HG03175 (cell line): Measurements from ENCODE around the gene LMNA.
"Not testable (repeated sequence)": the region's sequence is repeated elsewhere in the genome, so short reads cannot be mapped to it uniquely, and the experiment has no call there.

Source experiments
- ATAC-seq: cut with Tn5 transposase; IDR thresholded peaks from one replicate; pipeline ENCODE4 v1.9.1; 2021; ENCODE audit warnings: mild to moderate bottlenecking, moderate library complexity; ENCODE audit not compliant: unreplicated experiment

The LMNA gene

DNA sequence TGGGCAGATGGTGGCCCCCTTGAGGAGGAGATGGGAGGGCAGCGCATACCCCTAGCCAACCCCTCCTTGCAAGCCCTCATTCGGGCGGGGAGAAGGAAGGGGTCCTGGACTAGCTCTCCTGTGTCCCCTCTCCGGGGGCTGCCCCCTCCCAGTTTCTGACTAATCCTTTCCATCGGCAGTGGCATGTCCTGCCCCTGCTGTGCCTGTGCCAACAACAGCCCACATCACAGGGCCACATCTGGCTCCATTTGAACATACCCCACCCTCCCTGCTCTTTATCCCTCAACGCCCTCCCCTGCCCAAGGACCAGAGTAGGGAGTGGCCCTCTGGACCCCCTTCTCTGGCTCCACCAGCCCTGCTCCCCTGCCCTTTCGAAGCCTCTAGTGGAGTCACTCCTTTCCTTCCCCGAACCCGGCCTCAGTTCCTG, 11.0 kb upstream of the LMNA start:
- no peak for ATAC-seq

GRCh38 chr1:156104065-156104810, 10.3 kb upstream of the LMNA start:
- ATAC-seq: no peak

DNA sequence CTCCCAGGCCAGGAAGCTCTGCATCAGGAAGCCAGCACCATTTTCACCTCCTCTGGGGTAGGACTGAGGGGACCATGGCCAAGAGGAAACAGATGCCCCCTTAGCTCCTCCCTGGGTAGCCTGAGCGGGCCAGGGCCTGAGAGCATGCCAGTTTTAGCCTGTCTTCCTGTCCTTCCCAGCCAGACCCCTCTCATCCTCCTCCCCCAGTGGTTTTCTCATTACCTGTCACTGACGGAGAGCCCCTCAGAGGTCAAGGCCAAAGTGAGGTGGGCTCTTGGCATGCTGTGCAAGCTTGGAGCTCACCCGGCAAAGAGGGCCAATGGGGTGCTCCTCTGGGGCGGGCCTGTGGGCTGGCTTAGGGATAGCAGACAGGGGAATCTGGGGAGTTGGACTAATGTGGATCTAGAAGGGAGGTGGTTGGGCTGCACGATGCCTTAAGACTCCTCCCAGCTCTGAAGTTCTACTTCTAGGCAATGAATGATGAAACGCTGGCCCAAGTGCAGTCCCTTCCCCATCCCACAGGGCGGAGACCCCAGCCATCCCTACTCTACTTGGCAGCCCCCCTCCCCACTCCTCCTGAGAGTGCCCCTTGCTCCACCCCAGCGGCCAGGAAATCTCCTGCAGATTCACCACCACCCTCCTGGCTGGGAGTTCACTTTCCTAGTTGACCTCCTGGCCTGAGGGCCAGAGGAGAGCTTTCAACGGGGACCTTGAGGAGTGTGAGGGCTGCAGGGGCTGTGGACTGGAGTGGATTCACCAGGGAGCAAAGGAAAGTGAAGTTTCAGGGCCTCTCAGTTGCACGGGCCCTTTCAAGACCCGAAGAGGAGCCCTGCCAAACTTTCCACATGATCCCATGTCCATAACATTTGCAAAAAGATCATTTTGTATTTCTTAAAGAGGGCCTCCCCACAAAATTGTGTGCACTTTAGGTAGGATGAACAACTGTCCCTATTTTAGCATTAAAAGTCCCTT, 9.4 kb upstream of the LMNA start:
- no peak for ATAC-seq

- no peak for ATAC-seq
These were observed 7.7 kb upstream of the LMNA start for GRCh38 chr1:156106624-156107488.

- no peak for ATAC-seq
These were observed 6.5 kb upstream of the LMNA start for GRCh38 chr1:156108057-156108456.

GRCh38 chr1:156108664-156109241, 5.8 kb upstream of the LMNA start:
- ATAC-seq: no peak

DNA sequence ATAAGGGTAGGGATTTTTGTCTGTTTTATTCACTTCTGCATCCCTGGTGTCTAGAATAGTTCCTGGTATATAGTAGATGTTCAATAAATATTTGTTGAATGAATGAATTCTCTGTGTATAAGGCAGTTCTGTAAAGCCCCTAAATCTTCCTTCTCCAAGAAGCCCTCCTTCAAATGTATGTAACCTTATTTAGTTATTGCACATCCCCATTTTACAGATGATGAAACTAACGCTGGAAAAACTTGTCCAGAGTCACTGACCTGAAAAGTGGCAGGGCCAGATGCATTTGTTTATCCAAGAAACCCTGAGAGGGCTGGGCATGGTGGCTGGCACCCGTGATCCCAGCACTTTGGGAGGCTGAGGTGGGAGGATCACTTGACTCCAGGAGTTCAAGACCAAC, 4.3 kb upstream of the LMNA start:
- ATAC-seq: no peak

DNA sequence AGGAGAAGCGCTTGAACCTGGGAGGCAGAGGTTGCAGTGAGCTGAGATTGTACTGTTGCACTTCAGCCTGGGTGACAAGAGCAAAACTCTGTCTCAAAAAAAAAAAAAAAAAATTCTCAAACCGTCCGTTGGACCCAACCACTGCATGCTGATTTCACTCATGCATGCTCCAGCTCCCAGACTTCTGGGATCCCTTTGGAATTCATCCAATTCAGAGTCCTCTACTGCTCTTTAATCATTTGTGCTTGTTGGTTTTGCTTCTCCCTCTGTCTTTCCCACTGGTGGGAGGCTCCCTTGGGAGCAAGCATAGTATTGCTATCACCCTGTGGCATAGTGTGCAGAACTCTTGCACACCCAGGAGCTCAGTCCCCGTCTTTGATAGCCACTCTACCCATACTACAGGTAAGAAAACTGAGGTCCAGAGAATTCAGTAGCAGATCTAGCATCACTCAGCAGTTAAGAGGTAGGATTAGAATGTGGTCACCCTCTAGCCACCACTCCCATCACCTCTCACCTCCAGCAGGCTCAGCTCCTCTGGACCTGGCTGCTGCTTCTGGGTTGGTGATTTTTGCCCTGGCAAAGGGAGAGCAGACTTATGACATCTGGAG, 3.1 kb upstream of the LMNA start:
- ATAC-seq: no peak

- no peak for ATAC-seq
These were observed 2.0 kb upstream of the LMNA start for GRCh38 chr1:156112276-156113137.

- ATAC-seq: no peak
These were observed 1.1 kb upstream of the LMNA start for GRCh38 chr1:156113282-156113950.

- ATAC-seq: peak; percentile 21
These were observed 505 bp downstream of the LMNA start for GRCh38 chr1:156114919-156115513.

- ATAC-seq: no peak
These were observed 1.2 kb downstream of the LMNA start for GRCh38 chr1:156115514-156116374.

DNA sequence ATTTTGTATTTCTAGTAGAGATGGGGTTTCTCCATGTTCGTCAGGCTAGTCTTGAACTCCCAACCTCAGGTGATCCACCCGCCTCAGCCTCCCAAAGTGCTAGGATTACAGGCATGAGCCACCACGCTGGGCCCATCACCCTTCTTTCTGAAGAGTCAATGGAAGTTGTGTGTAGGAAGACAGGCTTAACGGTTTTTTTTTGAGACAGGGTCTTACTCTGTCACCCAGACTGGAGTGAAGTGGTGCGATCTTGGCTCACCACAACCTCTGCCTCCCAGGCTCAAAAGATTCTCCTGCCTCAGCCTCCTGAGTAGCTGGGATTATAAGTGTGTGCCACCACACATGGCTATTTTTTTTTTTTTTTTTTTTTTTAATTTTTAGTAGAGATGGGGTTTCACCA, 2.2 kb downstream of the LMNA start:
- ATAC-seq: not testable (repeated sequence)

DNA sequence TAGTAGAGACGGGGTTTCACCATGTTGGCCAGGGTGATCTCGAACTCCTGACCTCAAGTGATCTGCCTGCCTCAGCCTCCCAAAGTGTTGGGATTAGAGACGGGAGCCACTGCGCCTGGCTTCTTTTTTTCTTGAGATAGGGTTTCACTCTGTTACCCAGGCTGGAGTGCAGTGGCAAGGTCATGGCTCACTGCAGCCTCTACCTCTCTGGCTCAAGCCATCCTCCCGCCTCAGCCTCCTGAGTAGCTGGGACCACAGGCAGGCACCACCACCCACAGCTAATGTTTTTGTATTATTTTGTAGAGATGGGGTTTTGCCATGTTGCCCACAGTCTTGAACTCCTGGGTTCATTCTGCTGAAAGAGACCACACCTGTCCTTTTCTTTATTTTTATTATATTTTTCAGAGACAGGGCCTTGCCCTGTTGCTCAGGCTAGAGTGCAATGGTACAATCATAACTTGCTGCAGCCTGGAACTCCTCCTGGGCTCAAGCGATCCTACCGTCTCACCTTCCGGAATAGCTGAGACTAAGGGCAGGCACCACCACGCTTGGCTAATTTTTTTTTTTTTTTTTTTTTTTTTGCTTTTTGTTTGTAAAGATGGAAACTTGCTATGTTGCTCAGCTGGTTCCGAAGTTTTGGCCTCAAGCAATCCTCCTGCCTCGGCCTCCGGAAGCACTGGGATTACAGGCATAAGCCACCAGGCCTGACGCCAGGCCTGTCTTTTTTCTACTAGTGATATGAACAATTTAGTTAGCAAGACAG, 3.1 kb downstream of the LMNA start:
- no peak for ATAC-seq

DNA sequence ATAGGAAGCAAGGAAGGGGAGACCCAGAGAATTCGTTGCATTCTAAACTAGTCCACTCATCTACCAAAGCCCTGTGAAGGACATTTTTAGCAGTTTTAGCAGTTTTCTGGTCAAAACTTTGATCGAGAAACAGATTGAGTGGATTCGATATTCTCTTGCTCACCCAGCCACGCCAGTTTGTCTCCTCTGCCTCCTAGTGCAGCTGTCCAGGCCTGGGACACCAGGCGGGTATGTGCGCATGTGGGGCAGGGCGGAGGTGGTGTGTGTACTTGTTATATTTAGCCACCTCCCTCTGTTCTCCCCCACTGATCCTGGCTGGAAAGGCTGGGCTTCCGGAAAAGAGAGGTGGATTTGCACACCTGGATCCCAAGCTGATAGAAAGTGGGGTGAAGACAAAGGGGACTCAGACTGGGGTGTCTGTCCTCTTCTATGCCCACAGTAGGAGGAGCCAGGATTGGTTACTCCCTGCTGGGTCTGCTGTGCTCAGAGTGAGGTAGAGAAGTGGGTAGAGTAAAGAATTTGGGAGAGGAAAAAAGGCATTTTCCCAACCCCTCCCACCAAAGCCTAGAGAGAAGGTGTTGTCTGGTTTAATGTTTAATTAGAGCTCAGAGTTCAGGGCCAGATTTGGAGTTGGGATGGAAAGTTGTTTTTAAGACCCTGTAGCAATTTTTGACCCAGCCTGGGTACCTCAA, 3.8 kb downstream of the LMNA start:
- ATAC-seq: no peak
